Sigmoid colon (tissue), 4 donors: ENCODE data around the gene CYP46A1.

Experiments
- EP300 ChIP-seq, 4 donors: sonication (generic); formaldehyde crosslinking; IDR thresholded peaks; one replicate each; pipeline ENCODE4 v1.6.1; 2017; ENCODE audit warnings: antibody characterized with exemption in 4 of 4
- POLR2A ChIP-seq, 2 donors: fragments of 450-650 bp; IDR thresholded peaks; one replicate each; pipeline ENCODE4 v1.6.1; 2016; ENCODE audit warnings: antibody characterized with exemption in 2 of 2, mild to moderate bottlenecking in 2 of 2, moderate library complexity in 2 of 2
- POLR2AphosphoS5 ChIP-seq, 4 donors: sonication (generic); formaldehyde crosslinking; IDR thresholded peaks; one replicate each; pipeline ENCODE4 v1.6.1; 2017; ENCODE audit warnings: antibody characterized with exemption in 4 of 4
- TF ChIP-seq, protein P1 (sequence below), 4 experiments: fragments of 450-650 bp in 3 of 4; fragments of 200-600 bp in 1 of 4; IDR thresholded peaks; one replicate each; pipeline ENCODE4 v1.5.1; 2016 to 2019; ENCODE audit warnings: antibody characterized with exemption in 4 of 4, mild to moderate bottlenecking in 3 of 4, moderate library complexity in 2 of 4

DNA sequence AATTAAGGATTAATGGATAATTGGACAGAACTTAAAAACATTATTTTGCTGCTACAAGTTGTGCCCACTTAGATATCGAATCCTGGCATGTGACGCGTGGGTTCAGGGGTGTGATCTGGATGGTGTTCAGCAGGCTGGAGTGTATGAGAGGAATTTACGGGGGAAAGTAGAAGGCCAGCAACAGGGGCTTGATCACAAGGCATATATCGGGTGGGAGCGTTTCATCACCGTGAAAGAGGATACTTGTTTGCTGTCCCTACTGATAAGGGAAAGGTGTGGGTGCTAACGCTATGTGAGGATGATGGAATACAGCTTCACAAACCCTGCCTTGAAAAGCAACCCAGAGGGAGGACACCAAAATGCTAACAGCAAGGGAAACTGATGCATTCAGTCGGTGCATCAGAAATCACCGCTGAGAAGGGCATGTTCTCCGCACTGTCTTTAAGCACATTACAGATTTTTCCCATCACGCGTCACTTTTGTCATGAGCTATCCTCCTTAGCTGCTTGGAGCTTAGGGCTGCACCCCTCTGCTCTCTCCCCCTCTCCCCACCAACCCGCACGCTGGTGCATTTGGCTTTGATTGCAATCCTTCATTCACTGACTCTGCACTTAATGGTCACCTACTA is 25.8 kb upstream of the CYP46A1 start:
- TF ChIP-seq POLR2A (IDR thresholded peaks at IDR 0.05): no peak
- TF ChIP-seq, protein P1, sequence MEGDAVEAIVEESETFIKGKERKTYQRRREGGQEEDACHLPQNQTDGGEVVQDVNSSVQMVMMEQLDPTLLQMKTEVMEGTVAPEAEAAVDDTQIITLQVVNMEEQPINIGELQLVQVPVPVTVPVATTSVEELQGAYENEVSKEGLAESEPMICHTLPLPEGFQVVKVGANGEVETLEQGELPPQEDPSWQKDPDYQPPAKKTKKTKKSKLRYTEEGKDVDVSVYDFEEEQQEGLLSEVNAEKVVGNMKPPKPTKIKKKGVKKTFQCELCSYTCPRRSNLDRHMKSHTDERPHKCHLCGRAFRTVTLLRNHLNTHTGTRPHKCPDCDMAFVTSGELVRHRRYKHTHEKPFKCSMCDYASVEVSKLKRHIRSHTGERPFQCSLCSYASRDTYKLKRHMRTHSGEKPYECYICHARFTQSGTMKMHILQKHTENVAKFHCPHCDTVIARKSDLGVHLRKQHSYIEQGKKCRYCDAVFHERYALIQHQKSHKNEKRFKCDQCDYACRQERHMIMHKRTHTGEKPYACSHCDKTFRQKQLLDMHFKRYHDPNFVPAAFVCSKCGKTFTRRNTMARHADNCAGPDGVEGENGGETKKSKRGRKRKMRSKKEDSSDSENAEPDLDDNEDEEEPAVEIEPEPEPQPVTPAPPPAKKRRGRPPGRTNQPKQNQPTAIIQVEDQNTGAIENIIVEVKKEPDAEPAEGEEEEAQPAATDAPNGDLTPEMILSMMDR (IDR thresholded peaks at IDR 0.05): no peak
- TF ChIP-seq EP300 (IDR thresholded peaks at IDR 0.05): no peak
- TF ChIP-seq POLR2AphosphoS5 (IDR thresholded peaks at IDR 0.05): no peak
